ENCODE measurements around the gene SLC28A1. TPM values are rescaled to one million over a fixed set of nuclear protein-coding genes. Genes with fewer than 3 reads are reported as not detected.

Gene SLC28A1
- total and polyA plus RNA-seq, 2 of the 4 experiments (the other 2 are of a cell fraction), result not detected

DNA sequence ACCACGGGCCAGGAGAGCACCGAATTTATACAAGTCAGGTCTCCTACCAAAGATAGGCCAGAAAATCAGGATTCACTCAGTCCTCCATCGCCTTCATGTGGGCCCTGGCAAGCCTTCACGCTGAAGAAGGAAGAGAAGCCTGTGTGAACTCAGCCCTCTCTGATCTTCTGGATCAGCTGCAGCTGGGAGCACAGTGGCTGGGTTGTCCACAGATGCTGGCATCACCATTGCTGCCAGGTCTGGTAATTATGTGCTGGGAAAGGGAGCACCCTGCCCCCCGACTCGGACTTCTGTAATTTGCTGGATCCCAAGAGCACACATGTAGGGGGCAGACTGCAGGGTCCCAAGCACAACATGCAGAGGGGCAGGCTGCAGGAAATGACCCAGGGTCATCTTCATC, 84.8 kb downstream of the SLC28A1 start:
- Histone ChIP-seq H3K27ac (ENCODE audit: insufficient read depth, low read length) (no peak overlapping the region), H3K27me3 (ENCODE audit: control insufficient read depth, insufficient read depth, low read length) (0 out of 2 replicates have a peak, but pooled peaks cover 5% of the 10 kb centered on the region), H3K79me1 (ENCODE audit: low read depth in 1 of 2, low read length in 2 of 2) (no peaks in the 10 kb centered on the region), H2BK15ac (ENCODE audit: low read depth, low read length) (no peak overlapping the region), H2BK120ac (ENCODE audit: low read depth, low read length) (no peak overlapping the region), H2BK20ac (ENCODE audit: low read depth, low read length) (no peak overlapping the region), H2AK9ac (replicated peaks; ENCODE audit: low read depth, low read length, poor library complexity) (no peak overlapping the region), H3K9me1 (ENCODE audit: insufficient read depth, low read length) (no peaks in the 10 kb centered on the region), H3K9ac (ENCODE audit: low read depth, low read length) (no peak overlapping the region), H3K36me3 (ENCODE audit: control insufficient read depth, insufficient read depth, low read length) (no peaks in the 10 kb centered on the region), H3K9me3 (ENCODE audit: control insufficient read depth, insufficient read depth, low read length) (peaks cover 7% of the 10 kb centered on the region), H4K8ac (ENCODE audit: low read depth in 2 of 2, low read length in 2 of 2) (no peak overlapping the region), H4K20me1 (ENCODE audit: insufficient read depth, low read length) (no peaks in the 10 kb centered on the region), H3K4me3 (ENCODE audit: insufficient read depth, low read depth, low read length) (no peak overlapping the region), H4K5ac (ENCODE audit: low read depth, low read length) (no peak overlapping the region), H3K4ac (ENCODE audit: low read depth, low read length) (no peak overlapping the region), H3K56ac (ENCODE audit: extremely low read depth, insufficient read depth, low read length) (no peak overlapping the region), H3K4me2 (ENCODE audit: low read depth, low read length) (no peak overlapping the region), H4K91ac (ENCODE audit: insufficient read depth, low read depth, low read length) (no peak overlapping the region), H3K4me1 (ENCODE audit: control insufficient read depth, insufficient read depth, low read length) (no peaks in the 10 kb centered on the region), H2AK5ac (ENCODE audit: low read depth, low read length) (no peak overlapping the region), H3K23ac (ENCODE audit: low read depth, low read length) (no peak overlapping the region), H3K18ac (ENCODE audit: low read depth, low read length) (no peak overlapping the region), H3K14ac (replicated peaks; ENCODE audit: low read depth, low read length) (no peak overlapping the region), H2AFZ (replicated peaks; ENCODE audit: low read length, poor library complexity) (no peak overlapping the region), H2BK5ac (ENCODE audit: low read depth, low read length, poor library complexity, severe bottlenecking) (no peak overlapping the region)
- BruUV-seq (replicated peaks), result no TSS peak
- CTCF ChIA-PET, result no interaction called here
- POLR2A ChIA-PET (ENCODE audit: unreplicated experiment), result no interaction called here
- in situ Hi-C loops (cut with MboI; ENCODE audit: low sequenced_read_pairs), result loop anchor here (25.0 kb wide), 1 partner anchor 318 kb away; no protein-coding TSS in a partner anchor
- no peak for ATAC-seq (ENCODE audit: low read depth)
- DNase-seq, result no peak
- TF ChIP-seq, protein P1, sequence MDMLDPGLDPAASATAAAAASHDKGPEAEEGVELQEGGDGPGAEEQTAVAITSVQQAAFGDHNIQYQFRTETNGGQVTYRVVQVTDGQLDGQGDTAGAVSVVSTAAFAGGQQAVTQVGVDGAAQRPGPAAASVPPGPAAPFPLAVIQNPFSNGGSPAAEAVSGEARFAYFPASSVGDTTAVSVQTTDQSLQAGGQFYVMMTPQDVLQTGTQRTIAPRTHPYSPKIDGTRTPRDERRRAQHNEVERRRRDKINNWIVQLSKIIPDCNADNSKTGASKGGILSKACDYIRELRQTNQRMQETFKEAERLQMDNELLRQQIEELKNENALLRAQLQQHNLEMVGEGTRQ (IDR thresholded peaks at IDR 0.05; ENCODE audit: low read depth, low read length), result no peak
- no peak for TF ChIP-seq CHD1 (IDR thresholded peaks at IDR 0.05; ENCODE audit: low read depth, low read length)
- TF ChIP-seq, protein P2, sequence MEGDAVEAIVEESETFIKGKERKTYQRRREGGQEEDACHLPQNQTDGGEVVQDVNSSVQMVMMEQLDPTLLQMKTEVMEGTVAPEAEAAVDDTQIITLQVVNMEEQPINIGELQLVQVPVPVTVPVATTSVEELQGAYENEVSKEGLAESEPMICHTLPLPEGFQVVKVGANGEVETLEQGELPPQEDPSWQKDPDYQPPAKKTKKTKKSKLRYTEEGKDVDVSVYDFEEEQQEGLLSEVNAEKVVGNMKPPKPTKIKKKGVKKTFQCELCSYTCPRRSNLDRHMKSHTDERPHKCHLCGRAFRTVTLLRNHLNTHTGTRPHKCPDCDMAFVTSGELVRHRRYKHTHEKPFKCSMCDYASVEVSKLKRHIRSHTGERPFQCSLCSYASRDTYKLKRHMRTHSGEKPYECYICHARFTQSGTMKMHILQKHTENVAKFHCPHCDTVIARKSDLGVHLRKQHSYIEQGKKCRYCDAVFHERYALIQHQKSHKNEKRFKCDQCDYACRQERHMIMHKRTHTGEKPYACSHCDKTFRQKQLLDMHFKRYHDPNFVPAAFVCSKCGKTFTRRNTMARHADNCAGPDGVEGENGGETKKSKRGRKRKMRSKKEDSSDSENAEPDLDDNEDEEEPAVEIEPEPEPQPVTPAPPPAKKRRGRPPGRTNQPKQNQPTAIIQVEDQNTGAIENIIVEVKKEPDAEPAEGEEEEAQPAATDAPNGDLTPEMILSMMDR (conservative IDR thresholded peaks at IDR 0.05; ENCODE audit: low read depth, low read length), result no peak
- TF ChIP-seq POLR2A (IDR thresholded peaks at IDR 0.05; ENCODE audit: low read depth, low read length), result no peak
- no peak for TF ChIP-seq FOS (IDR thresholded peaks at IDR 0.05; ENCODE audit: low read depth, low read length)
- dilution Hi-C loops (cut with HindIII; ENCODE audit: low sequenced_read_pairs, unreplicated experiment), result no loop called here
- intact Hi-C loops (cut with micrococcal nuclease), result no loop called here
- WGBS, 2 experiments (ENCODE audit: extremely low coverage in 2 of 2, insufficient read length in 1 of 2), result 58% methylated on average over 2 of the region's 6 CpGs; no CpG with 5 or more reads in 1 of the 2 experiments
